Karpas-422 (cell line): ENCODE measurements around the gene RAB26. TPM values are rescaled to one million over a fixed set of nuclear protein-coding genes. Genes with fewer than 3 reads are reported as not detected.
"Not testable (repeated sequence)": the region's sequence is repeated elsewhere in the genome, so short reads cannot be mapped to it uniquely, and the experiment has no call there.

Experiments
- DNase-seq: peaks from one replicate; pipeline ENCODE4 v3.0.0-alpha.2; 2015
- H2AFZ ChIP-seq: fragments of 200-600 bp; sonication (generic); 2 replicates; pipeline ENCODE4 v1.6.1; 2014; ENCODE audit warnings: antibody characterized with exemption, low read length, mixed read lengths
- H3K27ac ChIP-seq: fragments of 200-600 bp; sonication (generic); 2 replicates; pipeline ENCODE4 v1.5.1; 2014; ENCODE audit warnings: mild to moderate bottlenecking, low read length, moderate library complexity
- H3K27me3 ChIP-seq: fragments of 200-600 bp; sonication (generic); 2 replicates; pipeline ENCODE4 v1.6.1; 2014; ENCODE audit warnings: low read length, mixed read lengths
- H3K36me3 ChIP-seq: fragments of 200-600 bp; sonication (generic); 2 replicates; pipeline ENCODE4 v1.6.1; 2014; ENCODE audit warnings: low read length, mixed read lengths; ENCODE audit not compliant: insufficient read depth
- H3K4me1 ChIP-seq: fragments of 200-600 bp; sonication (generic); 2 replicates; pipeline ENCODE4 v1.6.1; 2014; ENCODE audit warnings: mild to moderate bottlenecking, low read length, mixed read lengths
- H3K4me2 ChIP-seq: fragments of 200-600 bp; sonication (generic); 2 replicates; pipeline ENCODE4 v1.6.1; 2014; ENCODE audit warnings: low read length, low read depth, mild to moderate bottlenecking; ENCODE audit not compliant: poor library complexity, severe bottlenecking
- H3K4me3 ChIP-seq: fragments of 200-600 bp; sonication (generic); 2 replicates; pipeline ENCODE4 v1.5.1; 2014; ENCODE audit warnings: mild to moderate bottlenecking, antibody characterized with exemption, low read length, mixed read lengths
- H3K79me2 ChIP-seq: fragments of 200-600 bp; sonication (generic); 2 replicates; pipeline ENCODE4 v1.6.1; 2014; ENCODE audit warnings: mild to moderate bottlenecking, low read length, mixed read lengths
- H3K9ac ChIP-seq: fragments of 200-600 bp; sonication (generic); 2 replicates; pipeline ENCODE4 v1.6.0; 2014; ENCODE audit warnings: low read length
- H3K9me2 ChIP-seq: fragments of 200-600 bp; sonication (generic), shearing (Covaris generic); replicated peaks from 2 replicates; pipeline ENCODE4 v1.6.0; 2014; ENCODE audit warnings: mild to moderate bottlenecking, low read length, moderate library complexity; ENCODE audit not compliant: insufficient read depth
- H3K9me3 ChIP-seq: fragments of 300-700, 200-600 bp; sonication (generic); 2 replicates; pipeline ENCODE4 v1.6.1; 2014; ENCODE audit warnings: low read length, mixed read lengths
- H4K20me1 ChIP-seq: fragments of 200-600 bp; sonication (generic); 2 replicates; pipeline ENCODE4 v1.6.1; 2014; ENCODE audit warnings: mild to moderate bottlenecking, antibody characterized with exemption, low read length, low read depth; ENCODE audit not compliant: insufficient read depth
- total RNA-seq: library from RNA; depleted of rRNA; stranded (reverse); fragments of >200 nt; shearing (Covaris generic); gene quantifications from 2 replicates; pipeline ENCODE4 v1.2.3, GENCODE V29; 2014; ENCODE audit warnings: low replicate concordance

RAB26 gene
- total RNA-seq, 1 experiment from 2014 or later: 12.8 TPM

DNA sequence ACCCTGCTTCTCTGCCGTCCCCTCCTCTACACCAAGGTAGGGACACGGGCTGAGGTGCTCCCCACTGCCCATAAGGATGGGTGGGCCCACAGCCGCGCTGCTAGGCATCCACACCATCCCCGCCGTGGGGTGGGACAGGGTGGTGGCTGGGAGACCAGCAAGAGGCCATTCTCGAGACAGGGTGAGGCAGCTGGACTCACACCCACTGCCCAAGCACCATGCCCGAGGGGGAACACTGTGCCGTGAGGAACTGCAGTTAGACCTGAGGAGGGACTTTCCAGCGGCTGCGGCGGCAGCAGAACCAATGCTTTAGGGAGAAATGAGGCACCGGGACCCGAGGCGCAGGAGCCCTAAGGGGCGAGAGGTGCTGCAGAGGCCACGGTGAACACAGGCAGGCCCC, 26.0 kb upstream of the RAB26 start:
- peaks cover 20% of the 10 kb centered on the region for H3K79me2 ChIP-seq
- H3K9me3 ChIP-seq: no peaks in the 10 kb centered on the region
- no peak overlapping the region for H3K9ac ChIP-seq
- no peak for DNase-seq
- H2AFZ ChIP-seq: no peak overlapping the region
- no peaks in the 10 kb centered on the region for H3K27me3 ChIP-seq
- H3K27ac ChIP-seq: no peak overlapping the region
- no peak overlapping the region for H3K4me3 ChIP-seq
- H3K4me1 ChIP-seq: no peaks in the 10 kb centered on the region
- no peaks in the 10 kb centered on the region for H3K36me3 ChIP-seq
- no peak overlapping the region for H3K4me2 ChIP-seq
- no peaks in the 10 kb centered on the region for H3K9me2 ChIP-seq
- H4K20me1 ChIP-seq: peaks cover 6% of the 10 kb centered on the region; the same call in 1 of the 2 replicates

GRCh38 chr16:2122934-2123683, 25.3 kb upstream of the RAB26 start:
- not testable (repeated sequence) for DNase-seq, H3K4me2 ChIP-seq

DNA sequence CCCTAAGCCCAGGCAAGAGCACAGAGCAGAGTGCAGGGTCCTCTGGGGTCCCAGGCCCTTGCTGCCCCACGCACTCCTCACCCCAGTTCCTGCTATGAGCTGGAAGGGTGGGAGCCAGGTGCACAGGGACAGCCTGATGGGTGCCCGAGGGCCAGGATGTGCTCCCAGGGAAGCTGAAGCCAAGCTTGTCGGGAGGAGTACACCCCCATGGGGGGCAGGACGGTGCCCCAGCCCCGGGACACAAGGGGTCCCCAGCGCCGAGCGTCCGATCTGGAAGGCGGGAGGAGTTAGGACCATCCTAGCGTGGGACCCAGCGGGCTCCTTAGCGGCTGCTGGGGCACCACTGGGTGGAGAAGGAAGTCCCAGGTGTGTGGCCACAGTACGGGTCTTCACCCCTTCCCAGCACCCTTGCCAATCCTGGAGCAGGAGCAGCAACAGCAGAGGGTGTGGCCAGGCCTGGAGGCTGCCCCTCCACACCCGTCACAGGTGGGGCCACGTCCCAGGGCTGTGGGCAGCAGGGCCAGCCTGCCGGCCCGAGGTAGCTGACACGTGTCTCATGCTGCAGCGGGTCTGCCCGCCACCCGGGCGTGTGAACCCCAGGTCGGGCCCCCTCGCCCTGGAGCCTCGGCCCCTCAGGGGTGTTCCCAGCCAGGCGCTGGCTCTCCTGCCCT, 24.6 kb upstream of the RAB26 start:
- not testable (repeated sequence) for H3K27me3 ChIP-seq, H2AFZ ChIP-seq, H3K9me2 ChIP-seq, H3K36me3 ChIP-seq, DNase-seq, H3K4me1 ChIP-seq, H3K9me3 ChIP-seq, H3K4me3 ChIP-seq, H3K27ac ChIP-seq, H3K4me2 ChIP-seq, H4K20me1 ChIP-seq, H3K9ac ChIP-seq
- H3K79me2 ChIP-seq: peaks cover 23% of the 10 kb centered on the region

More at GRCh38 chr16:2122934-2123683, 25.3 kb upstream of the RAB26 start:
- not testable (repeated sequence) for H3K9ac ChIP-seq, H3K4me3 ChIP-seq, H4K20me1 ChIP-seq, H2AFZ ChIP-seq, H3K27ac ChIP-seq, H3K9me2 ChIP-seq, H3K27me3 ChIP-seq, H3K9me3 ChIP-seq, H3K36me3 ChIP-seq, H3K4me1 ChIP-seq
- H3K79me2 ChIP-seq: peaks cover 23% of the 10 kb centered on the region

- not testable (repeated sequence) for H3K4me3 ChIP-seq, H3K27me3 ChIP-seq, H3K4me2 ChIP-seq, H2AFZ ChIP-seq, H3K36me3 ChIP-seq, H3K27ac ChIP-seq, H3K9me2 ChIP-seq, DNase-seq, H3K9ac ChIP-seq, H4K20me1 ChIP-seq, H3K9me3 ChIP-seq
- H3K4me1 ChIP-seq: peaks cover 11% of the 10 kb centered on the region
- peaks cover 23% of the 10 kb centered on the region for H3K79me2 ChIP-seq
These were observed 24.1 kb upstream of the RAB26 start for GRCh38 chr16:2124377-2124693.

- not testable (repeated sequence) for DNase-seq, H3K4me2 ChIP-seq, H3K9me2 ChIP-seq, H3K9me3 ChIP-seq, H3K4me3 ChIP-seq, H4K20me1 ChIP-seq, H3K36me3 ChIP-seq, H2AFZ ChIP-seq, H3K27ac ChIP-seq, H3K27me3 ChIP-seq, H3K9ac ChIP-seq
- Histone ChIP-seq H3K4me1 (peaks cover 14% of the 10 kb centered on the region), H3K79me2 (peaks cover 23% of the 10 kb centered on the region)
These were observed 23.6 kb upstream of the RAB26 start for GRCh38 chr16:2124694-2125444.

DNA sequence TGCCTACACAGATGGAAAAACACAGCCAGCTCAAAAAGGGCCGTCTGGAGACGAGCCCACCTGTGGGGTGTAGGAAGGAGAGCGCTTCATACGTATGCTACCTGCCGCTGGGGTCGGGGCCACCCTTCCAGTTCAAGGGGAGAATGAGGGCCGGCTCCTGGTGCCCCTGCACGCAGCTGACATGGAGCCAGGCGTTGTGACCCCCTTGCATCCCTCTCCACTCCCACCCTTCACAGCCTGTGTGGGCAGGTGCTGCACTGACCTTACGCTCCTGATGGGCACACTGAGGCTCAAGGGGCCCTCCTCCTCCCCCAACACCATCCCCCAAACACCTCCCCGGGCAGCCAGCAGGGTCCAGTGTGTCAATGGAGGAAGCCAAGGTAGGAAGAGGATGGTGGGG, 22.8 kb upstream of the RAB26 start:
- not testable (repeated sequence) for H3K4me2 ChIP-seq, H4K20me1 ChIP-seq, H3K27ac ChIP-seq, H3K9me3 ChIP-seq, H3K9ac ChIP-seq, H3K9me2 ChIP-seq, H3K27me3 ChIP-seq, H3K4me3 ChIP-seq, DNase-seq, H2AFZ ChIP-seq, H3K36me3 ChIP-seq
- Histone ChIP-seq H3K79me2 (peaks cover 25% of the 10 kb centered on the region), H3K4me1 (peaks cover 18% of the 10 kb centered on the region)

GRCh38 chr16:2126161-2126743, 22.2 kb upstream of the RAB26 start:
- H3K27me3 ChIP-seq, H2AFZ ChIP-seq, H4K20me1 ChIP-seq, H3K36me3 ChIP-seq, H3K27ac ChIP-seq, H3K4me3 ChIP-seq, DNase-seq, H3K9ac ChIP-seq, H3K9me3 ChIP-seq, H3K4me2 ChIP-seq, H3K9me2 ChIP-seq: not testable (repeated sequence)
- Histone ChIP-seq H3K79me2 (peaks cover 22% of the 10 kb centered on the region), H3K4me1 (peaks cover 18% of the 10 kb centered on the region)

DNA sequence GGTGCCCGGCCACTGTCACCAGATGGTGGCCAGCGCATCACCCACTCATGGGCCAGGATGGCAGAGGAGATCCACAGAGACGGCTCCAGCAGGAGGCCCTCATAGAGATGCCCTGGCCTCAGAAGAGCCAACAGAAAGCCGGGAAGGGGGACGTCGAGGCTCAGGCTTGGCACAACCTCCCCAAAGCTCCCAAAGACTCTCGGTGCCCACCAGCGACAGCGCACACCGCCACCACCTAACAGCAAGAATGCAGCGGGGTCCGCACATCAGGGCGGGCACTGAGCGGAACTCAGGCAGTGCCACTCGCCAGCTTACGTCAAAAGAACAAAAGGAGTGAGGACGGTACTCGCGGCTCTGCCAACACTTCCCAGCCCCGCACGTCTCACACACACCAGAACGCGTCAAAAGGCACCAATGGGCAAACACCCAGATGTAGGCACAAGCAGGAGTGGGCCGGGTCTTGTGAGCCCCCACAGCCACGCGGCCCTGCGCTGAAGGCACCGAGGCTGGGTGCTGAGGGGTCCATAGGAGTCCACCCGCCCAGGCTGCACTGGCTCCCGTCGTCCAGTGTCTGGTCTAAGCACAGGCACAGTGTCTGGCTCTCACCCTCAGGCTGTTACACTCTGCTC, 21.4 kb upstream of the RAB26 start:
- H4K20me1 ChIP-seq, H3K4me2 ChIP-seq, H2AFZ ChIP-seq, H3K9me3 ChIP-seq, H3K36me3 ChIP-seq, H3K27me3 ChIP-seq, DNase-seq, H3K27ac ChIP-seq, H3K9me2 ChIP-seq, H3K4me3 ChIP-seq, H3K9ac ChIP-seq: not testable (repeated sequence)
- H3K79me2 ChIP-seq: peaks cover 23% of the 10 kb centered on the region
- peaks cover 18% of the 10 kb centered on the region for H3K4me1 ChIP-seq
